HEK293 (cell line): ENCODE data around the gene CDH18.

ENCODE experiments used
- CTCF ChIA-PET: fragments of 350-600 bp; formaldehyde crosslinking; extraction: SDS; loops from one replicate; lab custom pipeline; 2021; ENCODE audit warnings: antibody characterized with exemption; lab: Yijun Ruan, JAX
- POLR2A ChIA-PET: fragments of 300-600 bp; formaldehyde crosslinking; extraction: SDS; loops from one replicate; lab custom pipeline; 2020; ENCODE audit warnings: antibody characterized with exemption, inconsistent platforms; lab: Yijun Ruan, JAX
- H3K27ac ChIP-seq: fragments of 200-500 bp; sonication (Bioruptor generic); 2 replicates; pipeline ENCODE4 v1.5.1; 2014; ENCODE audit warnings: low read depth, low read length, control low read depth, inconsistent platforms; ENCODE audit errors: extremely low read depth
- H3K36me3 ChIP-seq, 2 experiments: fragments of 200-500 bp in 1 of 2; sonication (Bioruptor generic) in 1 of 2; 1 replicate in 1 of 2; 2 replicates in 1 of 2; pipeline ENCODE4 v1.5.1; 2014 to 2017; ENCODE audit warnings: inconsistent platforms in 2 of 2, low read length in 2 of 2; ENCODE audit not compliant: control insufficient read depth in 2 of 2, insufficient read depth in 1 of 2
- H3K4me1 ChIP-seq: fragments of 200-500 bp; sonication (Bioruptor generic); 2 replicates; pipeline ENCODE4 v1.5.1; 2014; ENCODE audit warnings: mild to moderate bottlenecking, low read length, inconsistent platforms; ENCODE audit not compliant: control insufficient read depth, insufficient read depth
- H3K4me3 ChIP-seq: 2 replicates; pipeline ENCODE4 v1.5.1; 2011; ENCODE audit warnings: low read depth, mild to moderate bottlenecking, control low read depth, low read length, moderate library complexity
- H3K9me3 ChIP-seq: fragments of 200-500 bp; sonication (Bioruptor generic); 2 replicates; pipeline ENCODE4 v1.5.1; 2014; ENCODE audit warnings: low read depth, low read length, inconsistent platforms; ENCODE audit not compliant: control insufficient read depth, insufficient read depth
- BCL11A ChIP-seq: fragments of 450-650 bp; formaldehyde crosslinking; IDR thresholded peaks from 2 replicates; pipeline ENCODE4 v1.5.1; 2016; ENCODE audit warnings: low read depth, missing biosample characterization, missing genetic modification characterization
- KLF8 ChIP-seq: fragments of 450-650 bp; formaldehyde crosslinking; IDR thresholded peaks from 2 replicates; pipeline ENCODE4 v1.5.1; 2016; ENCODE audit warnings: missing biosample characterization, missing genetic modification characterization
- ZNF140 ChIP-seq: fragments of 450-650 bp; formaldehyde crosslinking; IDR thresholded peaks from 2 replicates; pipeline ENCODE4 v1.5.1; 2016; ENCODE audit warnings: missing biosample characterization, missing genetic modification characterization
- ZNF157 ChIP-seq: fragments of 450-650 bp; formaldehyde crosslinking; IDR thresholded peaks from 2 replicates; pipeline ENCODE4 v1.5.1; 2016; ENCODE audit warnings: missing biosample characterization, missing genetic modification characterization
- ZNF175 ChIP-seq: fragments of 450-650 bp; formaldehyde crosslinking; IDR thresholded peaks from 2 replicates; pipeline ENCODE4 v1.5.1; 2016; ENCODE audit warnings: missing biosample characterization, missing genetic modification characterization
- ZNF214 ChIP-seq: fragments of 450-650 bp; formaldehyde crosslinking; IDR thresholded peaks from 2 replicates; pipeline ENCODE4 v1.5.1; 2017; ENCODE audit warnings: missing biosample characterization, mild to moderate bottlenecking, missing genetic modification characterization, borderline replicate concordance
- ZNF221 ChIP-seq: fragments of 450-650 bp; formaldehyde crosslinking; IDR thresholded peaks from 2 replicates; pipeline ENCODE4 v1.5.1; 2017; ENCODE audit warnings: missing biosample characterization, missing genetic modification characterization, borderline replicate concordance
- ZNF223 ChIP-seq: fragments of 450-650 bp; formaldehyde crosslinking; IDR thresholded peaks from 2 replicates; pipeline ENCODE4 v1.5.1; 2016; ENCODE audit warnings: missing biosample characterization, missing genetic modification characterization
- ZNF266 ChIP-seq: fragments of 450-650 bp; formaldehyde crosslinking; IDR thresholded peaks from 2 replicates; pipeline ENCODE4 v1.5.1; 2016; ENCODE audit warnings: missing biosample characterization, missing genetic modification characterization, low read depth
- ZNF366 ChIP-seq: fragments of 450-650 bp; formaldehyde crosslinking; conservative IDR thresholded peaks from 2 replicates; pipeline ENCODE4 v1.5.1; 2016; ENCODE audit warnings: missing biosample characterization, missing genetic modification characterization
- ZNF37A ChIP-seq: fragments of 450-650 bp; IDR thresholded peaks from 2 replicates; pipeline ENCODE4 v1.5.1; 2018; ENCODE audit warnings: missing biosample characterization, missing genetic modification characterization
- ZNF416 ChIP-seq: fragments of 450-650 bp; formaldehyde crosslinking; IDR thresholded peaks from 2 replicates; pipeline ENCODE4 v1.5.1; 2016; ENCODE audit warnings: missing biosample characterization, missing genetic modification characterization
- ZNF501 ChIP-seq: fragments of 450-650 bp; formaldehyde crosslinking; IDR thresholded peaks from 2 replicates; pipeline ENCODE4 v1.5.1; 2016; ENCODE audit warnings: missing biosample characterization, missing genetic modification characterization
- ZNF529 ChIP-seq: fragments of 450-650 bp; formaldehyde crosslinking; IDR thresholded peaks from 2 replicates; pipeline ENCODE4 v1.5.1; 2017; ENCODE audit warnings: missing genetic modification characterization, missing biosample characterization; ENCODE audit not compliant: insufficient replicate concordance
- ZNF530 ChIP-seq: fragments of 450-650 bp; formaldehyde crosslinking; IDR thresholded peaks from 2 replicates; pipeline ENCODE4 v1.5.1; 2016; ENCODE audit warnings: low read depth, missing biosample characterization, missing genetic modification characterization
- ZNF561 ChIP-seq: fragments of 450-650 bp; IDR thresholded peaks from 2 replicates; pipeline ENCODE4 v1.5.1; 2018; ENCODE audit warnings: missing biosample characterization, missing genetic modification characterization, borderline replicate concordance
- ZNF624 ChIP-seq: fragments of 450-650 bp; formaldehyde crosslinking; IDR thresholded peaks from 2 replicates; pipeline ENCODE4 v1.5.1; 2017; ENCODE audit warnings: missing biosample characterization, missing genetic modification characterization
- ZNF654 ChIP-seq: fragments of 450-650 bp; formaldehyde crosslinking; IDR thresholded peaks from 2 replicates; pipeline ENCODE4 v1.5.1; 2016; ENCODE audit warnings: low read depth, missing biosample characterization, missing genetic modification characterization
- ZNF701 ChIP-seq: fragments of 450-650 bp; formaldehyde crosslinking; IDR thresholded peaks from 2 replicates; pipeline ENCODE4 v1.5.1; 2016; ENCODE audit warnings: missing biosample characterization, missing genetic modification characterization
- ZNF768 ChIP-seq: fragments of 450-650 bp; formaldehyde crosslinking; IDR thresholded peaks from 2 replicates; pipeline ENCODE4 v1.5.1; 2018; ENCODE audit warnings: missing biosample characterization, mild to moderate bottlenecking, missing genetic modification characterization
- ZNF785 ChIP-seq: fragments of 450-650 bp; formaldehyde crosslinking; IDR thresholded peaks from 2 replicates; pipeline ENCODE4 v1.5.1; 2016; ENCODE audit warnings: missing biosample characterization, missing genetic modification characterization
- ZNF843 ChIP-seq: fragments of 450-650 bp; formaldehyde crosslinking; IDR thresholded peaks from 2 replicates; pipeline ENCODE4 v1.5.1; 2016; ENCODE audit warnings: missing biosample characterization, missing genetic modification characterization
- ZSCAN23 ChIP-seq: fragments of 450-650 bp; formaldehyde crosslinking; IDR thresholded peaks from 2 replicates; pipeline ENCODE4 v1.5.1; 2016; ENCODE audit warnings: missing biosample characterization, missing genetic modification characterization
- TF ChIP-seq, protein P1 (sequence below): fragments of 450-650 bp; formaldehyde crosslinking; IDR thresholded peaks from 2 replicates; pipeline ENCODE4 v1.5.1; 2017; ENCODE audit warnings: missing biosample characterization, missing genetic modification characterization
- TF ChIP-seq, protein P2 (sequence below): fragments of 450-650 bp; formaldehyde crosslinking; IDR thresholded peaks from 2 replicates; pipeline ENCODE4; 2016; ENCODE audit warnings: missing biosample characterization, missing genetic modification characterization
- TF ChIP-seq, protein P3 (sequence below): fragments of 450-650 bp; formaldehyde crosslinking; IDR thresholded peaks from 2 replicates; pipeline ENCODE4 v1.5.1; 2016; ENCODE audit warnings: missing biosample characterization, missing genetic modification characterization

CDH18 gene

DNA sequence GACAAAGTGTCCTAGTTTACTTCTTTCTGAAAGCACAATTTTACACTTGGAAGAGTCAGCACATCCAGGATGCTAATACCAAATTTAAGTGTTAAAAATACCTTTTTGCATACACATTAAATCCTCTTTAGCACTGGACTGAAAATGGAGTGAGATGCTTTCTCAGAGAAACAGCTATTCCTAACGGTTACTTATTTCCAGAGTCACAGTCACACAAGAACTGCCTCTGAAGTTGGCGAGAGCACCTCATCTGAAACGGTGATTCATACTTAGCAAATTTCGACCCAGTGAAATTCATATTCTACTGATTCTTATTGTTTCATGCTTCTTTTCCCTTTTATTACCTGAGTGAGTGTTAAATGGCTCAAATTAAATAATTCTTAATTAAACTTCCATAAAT, 12.2 kb downstream of the CDH18 start:
- no peaks in the 10 kb centered on the region for H3K9me3 ChIP-seq
- ChIA-PET CTCF (no interaction called here), POLR2A (no interaction called here)
- no peak overlapping the region for H3K27ac ChIP-seq
- H3K4me1 ChIP-seq: no peaks in the 10 kb centered on the region
- H3K36me3 ChIP-seq: no peaks in the 10 kb centered on the region
- TF ChIP-seq ZNF654 (tag by site-specific recombination) (no peak), KLF8 (tag by site-specific recombination) (no peak), ZNF140 (tag by site-specific recombination) (no peak), ZNF701 (tag by site-specific recombination) (no peak), ZNF214 (tag by site-specific recombination) (no peak)
- H3K4me3 ChIP-seq: no peak overlapping the region

DNA sequence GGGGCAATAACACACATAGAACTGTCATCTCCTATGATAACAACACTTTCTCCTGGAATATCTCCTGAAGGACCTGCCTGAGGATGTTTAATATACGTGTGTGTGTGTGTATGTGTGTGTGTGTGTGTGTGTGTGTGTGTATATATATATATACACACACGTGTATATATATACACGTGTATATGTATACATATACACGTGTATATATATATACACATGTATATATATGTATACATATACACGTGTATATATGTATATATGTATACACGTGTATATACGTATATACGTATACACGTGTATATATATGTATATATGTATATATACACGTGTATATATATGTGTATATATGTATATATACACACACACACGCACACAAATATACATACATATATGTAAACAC, 27.5 kb downstream of the CDH18 start:
- Histone ChIP-seq H3K36me3 (no peaks in the 10 kb centered on the region), H3K9me3 (no peaks in the 10 kb centered on the region), H3K27ac (no peak overlapping the region), H3K4me3 (no peak overlapping the region), H3K4me1 (no peaks in the 10 kb centered on the region)
- no peak for TF ChIP-seq ZNF561 (tag by site-specific recombination)
- no peak for TF ChIP-seq ZNF37A (tag by site-specific recombination)
- no peak for TF ChIP-seq ZNF785 (tag by site-specific recombination)
- TF ChIP-seq, protein P1, sequence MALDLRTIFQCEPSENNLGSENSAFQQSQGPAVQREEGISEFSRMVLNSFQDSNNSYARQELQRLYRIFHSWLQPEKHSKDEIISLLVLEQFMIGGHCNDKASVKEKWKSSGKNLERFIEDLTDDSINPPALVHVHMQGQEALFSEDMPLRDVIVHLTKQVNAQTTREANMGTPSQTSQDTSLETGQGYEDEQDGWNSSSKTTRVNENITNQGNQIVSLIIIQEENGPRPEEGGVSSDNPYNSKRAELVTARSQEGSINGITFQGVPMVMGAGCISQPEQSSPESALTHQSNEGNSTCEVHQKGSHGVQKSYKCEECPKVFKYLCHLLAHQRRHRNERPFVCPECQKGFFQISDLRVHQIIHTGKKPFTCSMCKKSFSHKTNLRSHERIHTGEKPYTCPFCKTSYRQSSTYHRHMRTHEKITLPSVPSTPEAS (tag by site-specific recombination): no peak
- no peak for TF ChIP-seq ZNF366 (tag by site-specific recombination)
- TF ChIP-seq ZNF157 (tag by site-specific recombination): no peak
- no peak for TF ChIP-seq ZNF624
- TF ChIP-seq ZSCAN23 (tag by site-specific recombination): no peak
- TF ChIP-seq ZNF266: no peak
- TF ChIP-seq, protein P2, sequence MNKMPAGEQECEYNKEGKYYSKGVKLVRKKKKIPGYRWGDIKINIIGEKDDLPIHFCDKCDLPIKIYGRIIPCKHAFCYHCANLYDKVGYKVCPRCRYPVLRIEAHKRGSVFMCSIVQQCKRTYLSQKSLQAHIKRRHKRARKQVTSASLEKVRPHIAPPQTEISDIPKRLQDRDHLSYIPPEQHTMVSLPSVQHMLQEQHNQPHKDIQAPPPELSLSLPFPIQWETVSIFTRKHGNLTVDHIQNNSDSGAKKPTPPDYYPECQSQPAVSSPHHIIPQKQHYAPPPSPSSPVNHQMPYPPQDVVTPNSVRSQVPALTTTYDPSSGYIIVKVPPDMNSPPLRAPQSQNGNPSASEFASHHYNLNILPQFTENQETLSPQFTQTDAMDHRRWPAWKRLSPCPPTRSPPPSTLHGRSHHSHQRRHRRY (tag by site-specific recombination): no peak
- no peak for TF ChIP-seq ZNF529 (tag by site-specific recombination)
- no peak for TF ChIP-seq ZNF223 (tag by site-specific recombination)
- no peak for TF ChIP-seq KLF8 (tag by site-specific recombination)
- no peak for TF ChIP-seq ZNF416 (tag by site-specific recombination)
- ChIA-PET CTCF (no interaction called here), POLR2A (no interaction called here)

DNA sequence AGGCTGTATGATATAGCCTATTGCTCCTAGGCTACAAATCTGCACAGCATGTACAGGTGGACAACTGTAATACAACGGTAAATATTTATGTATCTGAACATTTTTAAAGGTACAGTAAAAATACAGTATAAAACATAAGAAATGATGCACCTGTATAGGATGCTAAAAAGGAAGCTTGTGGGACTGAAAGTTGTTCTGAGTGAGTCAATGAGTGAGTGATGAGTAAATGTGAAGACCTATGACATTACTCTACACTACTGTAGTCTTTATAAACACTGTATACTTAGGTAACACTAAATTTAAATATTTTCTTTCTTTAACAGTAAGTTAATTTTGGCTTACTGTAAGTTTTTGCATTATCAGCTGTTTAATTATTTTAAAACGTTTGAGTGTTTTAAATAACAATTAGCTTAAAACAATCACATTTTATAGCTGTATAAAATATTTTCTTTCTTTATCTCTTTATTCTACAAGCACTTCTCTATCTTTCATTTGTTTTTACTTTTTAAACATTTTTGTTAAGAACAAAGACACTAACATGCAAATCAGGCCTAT, 28.1 kb downstream of the CDH18 start:
- H3K27ac ChIP-seq: no peak overlapping the region
- TF ChIP-seq ZNF843 (tag by site-specific recombination): no peak
- no peak for TF ChIP-seq ZNF221 (tag by site-specific recombination)
- TF ChIP-seq ZNF530 (tag by site-specific recombination): no peak
- no peak for TF ChIP-seq ZNF175 (tag by site-specific recombination)
- TF ChIP-seq ZNF501 (tag by site-specific recombination): no peak
- TF ChIP-seq ZNF768: no peak
- TF ChIP-seq, protein P3, sequence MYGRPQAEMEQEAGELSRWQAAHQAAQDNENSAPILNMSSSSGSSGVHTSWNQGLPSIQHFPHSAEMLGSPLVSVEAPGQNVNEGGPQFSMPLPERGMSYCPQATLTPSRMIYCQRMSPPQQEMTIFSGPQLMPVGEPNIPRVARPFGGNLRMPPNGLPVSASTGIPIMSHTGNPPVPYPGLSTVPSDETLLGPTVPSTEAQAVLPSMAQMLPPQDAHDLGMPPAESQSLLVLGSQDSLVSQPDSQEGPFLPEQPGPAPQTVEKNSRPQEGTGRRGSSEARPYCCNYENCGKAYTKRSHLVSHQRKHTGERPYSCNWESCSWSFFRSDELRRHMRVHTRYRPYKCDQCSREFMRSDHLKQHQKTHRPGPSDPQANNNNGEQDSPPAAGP (tag by site-specific recombination): no peak
- no peak for TF ChIP-seq BCL11A (tag by site-specific recombination)
- ChIA-PET CTCF (no interaction called here), POLR2A (no interaction called here)
- H3K4me3 ChIP-seq: no peak overlapping the region
- H3K36me3 ChIP-seq: no peaks in the 10 kb centered on the region
- no peaks in the 10 kb centered on the region for H3K4me1 ChIP-seq
- no peaks in the 10 kb centered on the region for H3K9me3 ChIP-seq
